CD14-positive monocyte (primary cell): ENCODE results near the gene ANKRD27. TPM values are rescaled to one million over a fixed set of nuclear protein-coding genes. Genes with fewer than 3 reads are reported as not detected.

Experiments used
- DNase-seq, 3 donors: peaks; one replicate each; pipeline ENCODE4 v3.0.0-alpha.2; 2011 to 2022
- H2AFZ ChIP-seq: 2 replicates; pipeline ENCODE4 v1.6.0; 2012; ENCODE audit warnings: mild to moderate bottlenecking, low read depth, low read length, inconsistent platforms; ENCODE audit not compliant: insufficient read depth, poor library complexity, severe bottlenecking
- H3K27ac ChIP-seq, 2 donors: 1 replicate in 1 of 2; 2 replicates in 1 of 2; pipeline ENCODE4 v1.5.1; 2012 to 2013; ENCODE audit warnings: low read length in 2 of 2, control low read depth in 1 of 2, inconsistent platforms in 1 of 2, low read depth in 1 of 2, mild to moderate bottlenecking in 1 of 2
- H3K27me3 ChIP-seq, 2 donors: one replicate each; pipeline versions ENCODE4 v1.6.0 to v1.6.1; 2011 to 2013; ENCODE audit warnings: low read length in 2 of 2; ENCODE audit not compliant: control insufficient read depth in 2 of 2, insufficient read depth in 2 of 2
- H3K36me3 ChIP-seq, 2 donors: replicated peaks in 1 of 2; 1 replicate in 1 of 2; 2 replicates in 1 of 2; pipeline versions ENCODE4 v1.5.1 to v1.6.1; 2012 to 2013; ENCODE audit warnings: low read length in 2 of 2, control low read depth in 1 of 2, inconsistent platforms in 1 of 2, mild to moderate bottlenecking in 1 of 2; ENCODE audit not compliant: insufficient read depth in 2 of 2, control insufficient read depth in 1 of 2
- H3K4me1 ChIP-seq, 2 donors: 1 replicate in 1 of 2; 2 replicates in 1 of 2; pipeline versions ENCODE4 v1.5.1 to v1.6.1; 2012 to 2013; ENCODE audit warnings: low read length in 2 of 2, control low read depth in 1 of 2, inconsistent platforms in 1 of 2, mild to moderate bottlenecking in 1 of 2, moderate library complexity in 1 of 2; ENCODE audit not compliant: insufficient read depth in 2 of 2, control insufficient read depth in 1 of 2
- H3K4me2 ChIP-seq: replicated peaks from 2 replicates; pipeline ENCODE3; 2012; ENCODE audit warnings: low read length, moderate library complexity, mild to moderate bottlenecking; ENCODE audit not compliant: poor library complexity, severe bottlenecking; ENCODE audit errors: extremely low read depth
- H3K4me3 ChIP-seq, 3 experiments: fragments of 200-600 bp in 1 of 3; sonication (generic) in 1 of 3; replicated peaks in 1 of 3; 1 replicate in 2 of 3; 2 replicates in 1 of 3; pipeline ENCODE4 v1.5.1; 2011 to 2013; ENCODE audit warnings: low read length in 3 of 3, mild to moderate bottlenecking in 3 of 3, control low read depth in 2 of 3, low read depth in 2 of 3, inconsistent platforms in 1 of 3, moderate library complexity in 1 of 3
- H3K79me2 ChIP-seq: 2 replicates; pipeline ENCODE4 v1.6.0; 2012; ENCODE audit warnings: mild to moderate bottlenecking, control low read depth, inconsistent platforms, low read length, moderate library complexity; ENCODE audit not compliant: insufficient read depth
- H3K9ac ChIP-seq: 2 replicates; pipeline ENCODE4 v1.6.0; 2017; ENCODE audit warnings: low read length, mild to moderate bottlenecking; ENCODE audit not compliant: insufficient read depth, poor library complexity, severe bottlenecking
- H3K9me3 ChIP-seq, 2 donors: replicated peaks in 1 of 2; 1 replicate in 1 of 2; 2 replicates in 1 of 2; pipeline versions ENCODE4 v1.5.1 to v1.6.1; 2012 to 2013; ENCODE audit warnings: low read length in 2 of 2, control low read depth in 1 of 2; ENCODE audit not compliant: control insufficient read depth in 1 of 2, insufficient read depth in 1 of 2
- H4K20me1 ChIP-seq: 2 replicates; pipeline ENCODE4 v1.6.0; 2012; ENCODE audit warnings: mild to moderate bottlenecking, low read length, control low read depth, moderate library complexity; ENCODE audit not compliant: insufficient read depth
- H3K27ac Mint-ChIP-seq, 7 donors: one replicate each; pipeline ENCODE4 v1.8.0; 2020; ENCODE audit warnings: mild to moderate bottlenecking in 7 of 7, mixed read lengths in 7 of 7, moderate library complexity in 6 of 7, inconsistent platforms in 2 of 7
- H3K27me3 Mint-ChIP-seq, 3 donors: one replicate each; pipeline ENCODE4 v1.8.0; 2021 to 2022; ENCODE audit warnings: low read depth in 3 of 3, mild to moderate bottlenecking in 3 of 3, mixed read lengths in 3 of 3, moderate library complexity in 3 of 3, inconsistent platforms in 1 of 3
- H3K36me3 Mint-ChIP-seq, 2 donors: one replicate each; pipeline ENCODE4 v1.8.0; 2020; ENCODE audit warnings: mixed read lengths in 2 of 2, inconsistent platforms in 1 of 2, mild to moderate bottlenecking in 1 of 2
- H3K4me1 Mint-ChIP-seq: one replicate; pipeline ENCODE4 v1.8.0; 2020; ENCODE audit warnings: mild to moderate bottlenecking, mixed read lengths
- H3K4me3 Mint-ChIP-seq, 2 donors: one replicate each; pipeline ENCODE4 v1.8.0; 2020; ENCODE audit warnings: mild to moderate bottlenecking in 2 of 2, mixed read lengths in 2 of 2, moderate library complexity in 1 of 2
- H3K9me3 Mint-ChIP-seq, 7 donors: one replicate each; pipeline ENCODE4 v1.8.0; 2020 to 2022; ENCODE audit warnings: mixed read lengths in 7 of 7, mild to moderate bottlenecking in 6 of 7, moderate library complexity in 6 of 7, inconsistent platforms in 2 of 7
- WGBS: methylation state at CpG from one replicate; pipeline ENCODE4 v1.1.5; 2013; ENCODE audit warnings: missing lambda C conversion rate; ENCODE audit not compliant: insufficient coverage; 5-methylcytosine and 5-hydroxymethylcytosine counted together
- intact Hi-C, 2 donors: fragments of 100-400 bp; cut with micrococcal nuclease; formaldehyde crosslinking; loops; one replicate each; pipeline versions ENCODE4 v1.15.0 to v1.15.1; 2023
- polyA plus RNA-seq, 3 donors: library from polyadenylated mRNA; depleted of rRNA in 1 of 3; unstranded in 2 of 3; stranded (reverse) in 1 of 3; fragments of 300-500 nt in 2 of 3; fragments of >200 nt in 1 of 3; fragmentation: Illumina TruSeq in 2 of 3; gene quantifications; 1 replicate in 2 of 3; 2 replicates in 1 of 3; pipeline ENCODE4 v1.2.3, GENCODE V29; 2012 to 2021
- TF ChIP-seq, protein P1 (sequence below): fragments of 200-600 bp; IDR thresholded peaks from one replicate; pipeline ENCODE4 v1.8.0; 2022; ENCODE audit warnings: antibody characterized with exemption, mild to moderate bottlenecking

The ANKRD27 gene
- polyA plus RNA-seq, 3 donors = 8.7 to 17.5 (median 14.5) TPM

- Histone ChIP-seq H3K36me3 (peaks cover 5 to 16% of the 10 kb centered on the region in 2 donors), H3K9ac (no peak overlapping the region), H3K4me1 (peaks cover 28 to 30% of the 10 kb centered on the region in 2 donors), H3K27me3 (no peaks in the 10 kb centered on the region), H3K27ac (no peak overlapping the region), H3K9me3 (no peaks in the 10 kb centered on the region), H3K4me3 (no peak overlapping the region), H3K79me2 (peaks cover 89% of the 10 kb centered on the region), H4K20me1 (peaks cover 86% of the 10 kb centered on the region), H3K4me2 (no peak overlapping the region), H2AFZ (no peak overlapping the region)
- no peak for DNase-seq
- Mint-ChIP-seq H3K27me3 (peaks cover 0 to 5% (median 0%) of the 10 kb centered on the region in 3 donors), H3K27ac (peak overlapping the region in 1 of 7 donors; percentile 34), H3K4me3 (no peak overlapping the region), H3K36me3 (peaks cover 18 to 32% of the 10 kb centered on the region in 2 donors), H3K9me3 (peaks cover 0 to 2% (median 0%) of the 10 kb centered on the region in 7 donors), H3K4me1 (peaks cover 40% of the 10 kb centered on the region)
- 0% methylated on average over 1 of the region's 3 CpGs for WGBS
- intact Hi-C loops = no loop called here
- TF ChIP-seq, protein P1, sequence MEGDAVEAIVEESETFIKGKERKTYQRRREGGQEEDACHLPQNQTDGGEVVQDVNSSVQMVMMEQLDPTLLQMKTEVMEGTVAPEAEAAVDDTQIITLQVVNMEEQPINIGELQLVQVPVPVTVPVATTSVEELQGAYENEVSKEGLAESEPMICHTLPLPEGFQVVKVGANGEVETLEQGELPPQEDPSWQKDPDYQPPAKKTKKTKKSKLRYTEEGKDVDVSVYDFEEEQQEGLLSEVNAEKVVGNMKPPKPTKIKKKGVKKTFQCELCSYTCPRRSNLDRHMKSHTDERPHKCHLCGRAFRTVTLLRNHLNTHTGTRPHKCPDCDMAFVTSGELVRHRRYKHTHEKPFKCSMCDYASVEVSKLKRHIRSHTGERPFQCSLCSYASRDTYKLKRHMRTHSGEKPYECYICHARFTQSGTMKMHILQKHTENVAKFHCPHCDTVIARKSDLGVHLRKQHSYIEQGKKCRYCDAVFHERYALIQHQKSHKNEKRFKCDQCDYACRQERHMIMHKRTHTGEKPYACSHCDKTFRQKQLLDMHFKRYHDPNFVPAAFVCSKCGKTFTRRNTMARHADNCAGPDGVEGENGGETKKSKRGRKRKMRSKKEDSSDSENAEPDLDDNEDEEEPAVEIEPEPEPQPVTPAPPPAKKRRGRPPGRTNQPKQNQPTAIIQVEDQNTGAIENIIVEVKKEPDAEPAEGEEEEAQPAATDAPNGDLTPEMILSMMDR = no peak
These were observed 5.7 kb downstream of the ANKRD27 start for GRCh38 chr19:32669310-32669709.

- peaks cover 72% of the 10 kb centered on the region for H4K20me1 ChIP-seq
- H3K27ac ChIP-seq = no peak overlapping the region
- peaks cover 0 to 3% (median 0%) of the 10 kb centered on the region in 7 donors for H3K9me3 Mint-ChIP-seq
- no peak overlapping the region for H3K27ac Mint-ChIP-seq
- no peaks in the 10 kb centered on the region for H3K27me3 Mint-ChIP-seq
- H3K9me3 ChIP-seq = no peaks in the 10 kb centered on the region
- WGBS = no CpG with 5 or more reads among the region's 6 CpGs
- H3K27me3 ChIP-seq = no peaks in the 10 kb centered on the region
- H3K4me3 ChIP-seq = no peak overlapping the region
- H3K4me1 Mint-ChIP-seq = peaks cover 27% of the 10 kb centered on the region
- no peak overlapping the region for H3K4me3 Mint-ChIP-seq
- peaks cover 17 to 18% of the 10 kb centered on the region in 2 donors for H3K4me1 ChIP-seq
- H2AFZ ChIP-seq = no peak overlapping the region
- DNase-seq = no peak
- H3K9ac ChIP-seq = no peak overlapping the region
- no peak overlapping the region for H3K4me2 ChIP-seq
- H3K36me3 Mint-ChIP-seq = peaks cover 16 to 37% of the 10 kb centered on the region in 2 donors
- peaks cover 85% of the 10 kb centered on the region for H3K79me2 ChIP-seq
- peaks cover 5 to 16% of the 10 kb centered on the region in 2 donors for H3K36me3 ChIP-seq
- intact Hi-C loops = no loop called here
- TF ChIP-seq, protein P1 = no peak
These were observed 8.9 kb downstream of the ANKRD27 start for GRCh38 chr19:32666084-32666483.
